GM19455 (cell line): ENCODE results near the gene SUPT20H.
A peak's percentile ranks its signal among the peaks of the same experiment; 100 is the strongest.

Experiments used
- ATAC-seq: cut with Tn5 transposase; IDR thresholded peaks from one replicate; pipeline ENCODE4 v1.9.1; 2021; ENCODE audit not compliant: unreplicated experiment

SUPT20H gene

GRCh38 chr13:37058910-37059847, at the start of gene SUPT20H:
TSS of gene SUPT20H (minus strand) at chr13:37059688. CDS start at chr13:37051490, 8,198 bp downstream.
- ATAC-seq: peak; percentile 98

GRCh38 chr13:37109051-37109678, 49.7 kb upstream of the SUPT20H start:
- no peak for ATAC-seq

- no peak for ATAC-seq
Measured at GRCh38 chr13:37107868-37108267, 48.4 kb upstream of the SUPT20H start.

- ATAC-seq: no peak
Measured at GRCh38 chr13:37107456-37107855, 48.0 kb upstream of the SUPT20H start.

GRCh38 chr13:37106642-37107041, 47.2 kb upstream of the SUPT20H start:
- no peak for ATAC-seq

GRCh38 chr13:37105251-37105714, 45.8 kb upstream of the SUPT20H start, which contains the start of gene CSNK1A1L:
TSS of gene CSNK1A1L (minus strand) at chr13:37105664. CDS start at chr13:37105256, 408 bp downstream.
- ATAC-seq: no peak

- ATAC-seq: no peak
Measured at GRCh38 chr13:37102896-37103295, 43.4 kb upstream of the SUPT20H start.

GRCh38 chr13:37101201-37101600, 41.7 kb upstream of the SUPT20H start:
- no peak for ATAC-seq

- ATAC-seq: no peak
Measured at GRCh38 chr13:37100731-37101130, 41.2 kb upstream of the SUPT20H start.

GRCh38 chr13:37097076-37097475, 37.6 kb upstream of the SUPT20H start:
- ATAC-seq: no peak

GRCh38 chr13:37094840-37095239, 35.4 kb upstream of the SUPT20H start:
- no peak for ATAC-seq

- no peak for ATAC-seq
Measured at GRCh38 chr13:37094099-37094498, 34.6 kb upstream of the SUPT20H start.

- no peak for ATAC-seq
Measured at GRCh38 chr13:37091835-37092234, 32.3 kb upstream of the SUPT20H start.

- no peak for ATAC-seq
Measured at GRCh38 chr13:37090912-37091311, 31.4 kb upstream of the SUPT20H start.

- no peak for ATAC-seq
Measured at GRCh38 chr13:37089495-37089894, 30.0 kb upstream of the SUPT20H start.

GRCh38 chr13:37087486-37087885, 28.0 kb upstream of the SUPT20H start:
- ATAC-seq: no peak

- ATAC-seq: no peak
Measured at GRCh38 chr13:37085606-37086005, 26.1 kb upstream of the SUPT20H start.

- ATAC-seq: no peak
Measured at GRCh38 chr13:37076818-37077217, 17.3 kb upstream of the SUPT20H start.

GRCh38 chr13:37075164-37075563, 15.7 kb upstream of the SUPT20H start:
- ATAC-seq: no peak

GRCh38 chr13:37074703-37075102, 15.2 kb upstream of the SUPT20H start:
- ATAC-seq: no peak

- ATAC-seq: no peak
Measured at GRCh38 chr13:37072024-37072423, 12.5 kb upstream of the SUPT20H start.

GRCh38 chr13:37070956-37071355, 11.5 kb upstream of the SUPT20H start:
- ATAC-seq: no peak
